Right cardiac atrium (tissue), 5 donors: ENCODE measurements around the gene F11R. TPM values are rescaled to one million over a fixed set of nuclear protein-coding genes. Genes with fewer than 3 reads are reported as not detected.
A peak's percentile ranks its signal among the peaks of the same experiment; 100 is the strongest.
"Not testable (repeated sequence)": the region's sequence is repeated elsewhere in the genome, so short reads cannot be mapped to it uniquely, and the experiment has no call there.

Experiments
- ATAC-seq, 2 donors: fragments of 200-7000 bp; cut with Tn5 transposase; one replicate each; pipeline versions ENCODE4 v1.8.0 to v1.9.1; 2020; ENCODE audit warnings: moderate library complexity in 2 of 2, mild to moderate bottlenecking in 1 of 2
- DNase-seq, 3 donors: peaks; one replicate each; pipeline ENCODE4 v3.0.0-alpha.2; 2020
- H3K27ac ChIP-seq: one replicate; pipeline ENCODE4 v1.5.1; 2013; ENCODE audit warnings: mild to moderate bottlenecking, low read length, control low read depth, moderate library complexity
- H3K27me3 ChIP-seq: one replicate; pipeline ENCODE4 v1.6.1; 2013; ENCODE audit not compliant: control insufficient read depth, insufficient read depth
- H3K4me1 ChIP-seq: one replicate; pipeline ENCODE4 v1.6.1; 2013; ENCODE audit warnings: low read length; ENCODE audit not compliant: control insufficient read depth, insufficient read depth
- H3K4me3 ChIP-seq: one replicate; pipeline ENCODE4 v1.5.1; 2013; ENCODE audit warnings: low read length, control low read depth
- H3K9me3 ChIP-seq: one replicate; pipeline ENCODE4 v1.6.1; 2013; ENCODE audit warnings: low read length; ENCODE audit not compliant: control insufficient read depth
- WGBS: extraction: QIAGEN DNeasy Blood & Tissue Kit; methylation state at CpG from one replicate; pipeline ENCODE4 v1.1.7; 2013; 5-methylcytosine and 5-hydroxymethylcytosine counted together
- intact Hi-C, 4 donors: fragments of 100-400 bp; cut with DNase I; formaldehyde crosslinking; loops; one replicate each; pipeline versions ENCODE4 v1.11.0 to v1.14.0; 2022 to 2023
- long read RNA-seq, 4 donors: library from polyadenylated mRNA; unstranded; transcript quantifications; one replicate each; pipeline ENCODE4 v2.0.0, GENCODE V29; 2020 to 2021
- polyA plus RNA-seq: library from polyadenylated mRNA; stranded (reverse); fragments of 200-250 nt; gene quantifications from one replicate; pipeline ENCODE4 v1.2.3, GENCODE V29; 2013
- total RNA-seq, 4 donors: library from RNA; stranded (reverse); fragmentation: NEBNext Ultra II Directional; extraction: Animal tissue kit (Norgen Biotek cat#: 25700); gene quantifications; one replicate each; pipeline ENCODE4 v1.2.1, GENCODE V29; 2021
- donor health status: healthy with polysubstance abuse.
- donor health status: DM: no; HTN: yes; CAD: no.
- donor health status: DM: no; HTN: no; CAD: no.
- donor health status: DM: no; HTN: yes; CAD: no; lungs with severe emphysema.
- donor health status: DM: yes; HTN: yes; CAD: no.

Gene F11R
- 10 to 100 TPM; 18.8 to 27.2 (median 25.3) TPM for total RNA-seq
- 12.6 TPM for polyA plus RNA-seq
- long read RNA-seq, donor 1, partial matches to known transcripts = 0 of 5 reads
- long read RNA-seq, donor 1, other reads (novel, unspliced or antisense) = 5 of 5 reads
- long read RNA-seq, donor 2, partial matches to known transcripts = 0 of 3 reads
- long read RNA-seq, donor 2, other reads (novel, unspliced or antisense) = 3 of 3 reads
- long read RNA-seq, donor 3, partial matches to known transcripts = 0 of 7 reads
- long read RNA-seq, donor 3, other reads (novel, unspliced or antisense) = 7 of 7 reads
- long read RNA-seq, donor 4, partial matches to known transcripts = 1 of 2 reads
- long read RNA-seq, donor 4, other reads (novel, unspliced or antisense) = 1 of 2 reads

- DNase-seq = peak; percentile 58 to 79 (median 77)
- no peaks in the 10 kb centered on the region for H3K27me3 ChIP-seq
- H3K9me3 ChIP-seq = no peaks in the 10 kb centered on the region
- H3K4me1 ChIP-seq = peaks cover 9% of the 10 kb centered on the region
- under 1% methylated on average over 36 of the region's 36 CpGs for WGBS
- ATAC-seq = peak; percentile 81 to 82
- intact Hi-C loops = no loop called here
- peak within 1 kb of the TSS; percentile 83 for H3K27ac ChIP-seq
- peak within 1 kb of the TSS; percentile 71 for H3K4me3 ChIP-seq
These were observed at the start of gene F11R for GRCh38 chr1:161020509-161021164. F11R (minus strand) TSS chr1:161021152; CDS start chr1:161021073, 79 bp downstream.

- Histone ChIP-seq H3K27ac (peak within 1 kb of the TSS; percentile 46), H3K4me3 (peak within 1 kb of the TSS; percentile 33), H3K4me1 (no peaks in the 10 kb centered on the region), H3K27me3 (no peaks in the 10 kb centered on the region), H3K9me3 (no peaks in the 10 kb centered on the region)
- ATAC-seq (peak; percentile 59 to 67), DNase-seq (peak; percentile 61 to 86 (median 85))
- WGBS = 70% methylated on average over 9 of the region's 9 CpGs
- intact Hi-C loops = loop anchor here in 1 of 4 donors (10.0 kb wide), 1 partner anchor 65 kb away; the partner anchor contains the start of gene DEDD
These were observed 48.8 kb upstream of the F11R start, which contains the start of gene ARHGAP30 for GRCh38 chr1:161069731-161070270. ARHGAP30 (minus strand) TSS chr1:161069891; CDS start chr1:161069624, 267 bp downstream.

- 74% methylated on average over 9 of the region's 9 CpGs for WGBS
- no peaks in the 10 kb centered on the region for H3K4me1 ChIP-seq
- DNase-seq (no peak), ATAC-seq (no peak)
- peak overlapping the region; percentile 33 for H3K4me3 ChIP-seq
- no peaks in the 10 kb centered on the region for H3K27me3 ChIP-seq
- intact Hi-C loops = no loop called here
- no peaks in the 10 kb centered on the region for H3K9me3 ChIP-seq
- peak overlapping the region; percentile 46 for H3K27ac ChIP-seq
These were observed 48.3 kb upstream of the F11R start for GRCh38 chr1:161069241-161069640.

GRCh38 chr1:161068306-161069234 lies 47.6 kb upstream of the F11R start:
- WGBS = 67% methylated on average over 10 of the region's 10 CpGs
- ATAC-seq (peak; percentile 77 to 89), DNase-seq (peak; percentile 69 to 88 (median 85))
- peak overlapping the region; percentile 33 for H3K4me3 ChIP-seq
- intact Hi-C loops = no loop called here
- no peaks in the 10 kb centered on the region for H3K4me1 ChIP-seq
- no peaks in the 10 kb centered on the region for H3K27me3 ChIP-seq
- H3K9me3 ChIP-seq = no peaks in the 10 kb centered on the region
- H3K27ac ChIP-seq = peak overlapping the region; percentile 46

GRCh38 chr1:161066694-161067093 lies 45.7 kb upstream of the F11R start:
- Histone ChIP-seq H3K4me1 (no peaks in the 10 kb centered on the region), H3K27me3 (no peaks in the 10 kb centered on the region), H3K9me3 (no peaks in the 10 kb centered on the region), H3K27ac (no peak overlapping the region), H3K4me3 (no peak overlapping the region)
- intact Hi-C loops = no loop called here
- WGBS = 67% methylated on average over 3 of the region's 3 CpGs
- ATAC-seq = no peak
- no peak for DNase-seq

- 93% methylated on average over 7 of the region's 7 CpGs for WGBS
- ATAC-seq, intact Hi-C loops, H3K27ac ChIP-seq, H3K27me3 ChIP-seq, H3K4me3 ChIP-seq, H3K9me3 ChIP-seq, H3K4me1 ChIP-seq, DNase-seq: not testable (repeated sequence)
These were observed 44.7 kb upstream of the F11R start for GRCh38 chr1:161065681-161066080.

GRCh38 chr1:161063936-161064335 lies 43.0 kb upstream of the F11R start:
- H3K27me3 ChIP-seq, DNase-seq, H3K9me3 ChIP-seq, ATAC-seq, H3K4me1 ChIP-seq, intact Hi-C loops, H3K27ac ChIP-seq, H3K4me3 ChIP-seq: not testable (repeated sequence)
- 51% methylated on average over 6 of the region's 6 CpGs for WGBS

GRCh38 chr1:161061419-161061818 lies 40.5 kb upstream of the F11R start:
- Histone ChIP-seq H3K9me3 (no peaks in the 10 kb centered on the region), H3K4me3 (no peak overlapping the region), H3K27me3 (no peaks in the 10 kb centered on the region), H3K27ac (no peak overlapping the region), H3K4me1 (no peaks in the 10 kb centered on the region)
- no peak for ATAC-seq
- DNase-seq = no peak
- 93% methylated on average over 4 of the region's 4 CpGs for WGBS
- intact Hi-C loops = no loop called here

- intact Hi-C loops = no loop called here
- Histone ChIP-seq H3K27me3 (no peaks in the 10 kb centered on the region), H3K27ac (no peak overlapping the region), H3K4me1 (no peaks in the 10 kb centered on the region), H3K4me3 (no peak overlapping the region), H3K9me3 (no peaks in the 10 kb centered on the region)
- ATAC-seq (no peak), DNase-seq (no peak)
- WGBS = 70% methylated on average over 6 of the region's 6 CpGs
These were observed 38.3 kb upstream of the F11R start for GRCh38 chr1:161059293-161059692.

- H3K27me3 ChIP-seq = no peaks in the 10 kb centered on the region
- no peak overlapping the region for H3K27ac ChIP-seq
- DNase-seq (no peak), ATAC-seq (no peak)
- H3K4me3 ChIP-seq = no peak overlapping the region
- intact Hi-C loops = no loop called here
- H3K9me3 ChIP-seq = no peaks in the 10 kb centered on the region
- H3K4me1 ChIP-seq = no peaks in the 10 kb centered on the region
- 75% methylated on average over 7 of the region's 7 CpGs for WGBS
These were observed 33.9 kb upstream of the F11R start for GRCh38 chr1:161054805-161055204.
